Mesenchymal stem cell (in vitro differentiated cells and primary cell): ENCODE results near the gene NPPA.

Experiments
- DNase-seq: peaks from one replicate; pipeline ENCODE4 v3.0.0-alpha.2; 2013
- H2AFZ ChIP-seq: one replicate; pipeline ENCODE4 v1.6.1; 2013; ENCODE audit warnings: low read depth, mild to moderate bottlenecking, control low read depth, inconsistent platforms, low read length, moderate library complexity
- H2AK5ac ChIP-seq: 2 replicates; pipeline ENCODE4 v1.6.1; 2013; ENCODE audit warnings: low read length, moderate library complexity, mild to moderate bottlenecking, inconsistent platforms; ENCODE audit not compliant: severe bottlenecking
- H2BK120ac ChIP-seq: one replicate; pipeline ENCODE4 v1.6.1; 2013; ENCODE audit warnings: low read depth, mild to moderate bottlenecking, inconsistent platforms, low read length, moderate library complexity
- H2BK12ac ChIP-seq, 2 experiments: one replicate each; pipeline ENCODE4 v1.6.1; 2013; ENCODE audit warnings: inconsistent platforms in 2 of 2, low read length in 2 of 2, mild to moderate bottlenecking in 2 of 2, moderate library complexity in 2 of 2, control low read depth in 1 of 2
- H2BK15ac ChIP-seq: one replicate; pipeline ENCODE4 v1.6.1; 2013; ENCODE audit warnings: mild to moderate bottlenecking, low read depth, inconsistent platforms; ENCODE audit not compliant: poor library complexity, severe bottlenecking
- H2BK5ac ChIP-seq: 2 replicates; pipeline ENCODE4 v1.6.1; 2013; ENCODE audit warnings: low read depth, mild to moderate bottlenecking, low read length, control low read depth, inconsistent platforms; ENCODE audit not compliant: poor library complexity, severe bottlenecking
- H3K14ac ChIP-seq, 2 experiments: one replicate each; pipeline ENCODE4 v1.6.1; 2013; ENCODE audit warnings: inconsistent platforms in 2 of 2, low read length in 2 of 2, control low read depth in 1 of 2, mild to moderate bottlenecking in 1 of 2, moderate library complexity in 1 of 2
- H3K18ac ChIP-seq, 2 experiments: one replicate each; pipeline ENCODE4 v1.6.1; 2013; ENCODE audit warnings: inconsistent platforms in 2 of 2, low read length in 2 of 2, control low read depth in 1 of 2, low read depth in 1 of 2, mild to moderate bottlenecking in 1 of 2
- H3K23ac ChIP-seq, 2 experiments: one replicate each; pipeline ENCODE4 v1.6.1; 2013; ENCODE audit warnings: inconsistent platforms in 2 of 2, low read length in 2 of 2, mild to moderate bottlenecking in 2 of 2, moderate library complexity in 2 of 2, control low read depth in 1 of 2
- H3K27ac ChIP-seq: 2 replicates; pipeline ENCODE4 v1.5.1; 2013; ENCODE audit warnings: mild to moderate bottlenecking, moderate library complexity, low read length, control low read depth, inconsistent platforms; ENCODE audit not compliant: poor library complexity, severe bottlenecking
- H3K27me3 ChIP-seq, 2 experiments: 2 replicates each; pipeline versions ENCODE4 v1.6.1 to v1.7.0; 2013; ENCODE audit warnings: low read length in 2 of 2, mild to moderate bottlenecking in 2 of 2, moderate library complexity in 2 of 2, control low read depth in 1 of 2, inconsistent platforms in 1 of 2; ENCODE audit not compliant: control insufficient read depth in 1 of 2, insufficient read depth in 1 of 2
- H3K36me3 ChIP-seq, 2 experiments: 2 replicates each; pipeline versions ENCODE4 v1.6.1 to v1.7.0; 2013; ENCODE audit warnings: low read length in 2 of 2, control low read depth in 1 of 2, inconsistent platforms in 1 of 2, low read depth in 1 of 2, mild to moderate bottlenecking in 1 of 2; ENCODE audit not compliant: insufficient read depth in 2 of 2, control insufficient read depth in 1 of 2
- H3K4ac ChIP-seq, 2 experiments: one replicate each; pipeline ENCODE4 v1.6.1; 2013; ENCODE audit warnings: inconsistent platforms in 2 of 2, low read length in 2 of 2, mild to moderate bottlenecking in 2 of 2, moderate library complexity in 2 of 2, control low read depth in 1 of 2, low read depth in 1 of 2
- H3K4me1 ChIP-seq: 2 replicates; pipeline ENCODE4 v1.6.1; 2013; ENCODE audit warnings: low read depth, low read length, control low read depth; ENCODE audit not compliant: control insufficient read depth, insufficient read depth
- H3K4me2 ChIP-seq: 2 replicates; pipeline ENCODE4 v1.6.1; 2013; ENCODE audit warnings: low read length, mild to moderate bottlenecking, inconsistent platforms; ENCODE audit not compliant: poor library complexity, severe bottlenecking
- H3K4me3 ChIP-seq, 2 experiments: 2 replicates each; pipeline versions ENCODE4 v1.5.1 to v1.7.0; 2013; ENCODE audit warnings: low read length in 2 of 2, mild to moderate bottlenecking in 2 of 2, control low read depth in 1 of 2, low read depth in 1 of 2; ENCODE audit not compliant: insufficient read depth in 1 of 2
- H3K79me1 ChIP-seq: replicated peaks from 2 replicates; pipeline ENCODE4 v1.6.1; 2013; ENCODE audit warnings: mild to moderate bottlenecking, control low read depth, low read length, inconsistent platforms; ENCODE audit not compliant: poor library complexity, severe bottlenecking
- H3K9ac ChIP-seq: 2 replicates; pipeline ENCODE4 v1.7.0; 2013; ENCODE audit warnings: mild to moderate bottlenecking, low read length, moderate library complexity
- H3K9me3 ChIP-seq: 2 replicates; pipeline ENCODE4 v1.7.0; 2013; ENCODE audit warnings: mild to moderate bottlenecking, low read length; ENCODE audit not compliant: control insufficient read depth
- H4K8ac ChIP-seq: one replicate; pipeline ENCODE4 v1.6.1; 2013; ENCODE audit warnings: inconsistent platforms, mild to moderate bottlenecking, low read length, moderate library complexity
- H4K91ac ChIP-seq: one replicate; pipeline ENCODE4 v1.6.1; 2013; ENCODE audit warnings: mild to moderate bottlenecking, low read length, inconsistent platforms
- WGBS: methylation state at CpG from one replicate; pipeline ENCODE4 v1.1.7; 2013; ENCODE audit warnings: mixed read lengths; 5-methylcytosine and 5-hydroxymethylcytosine counted together

Gene NPPA

GRCh38 chr1:11856698-11857097 lies 9.1 kb upstream of the NPPA start:
- Histone ChIP-seq H2AK5ac (no peak overlapping the region), H3K4me2 (no peak overlapping the region), H3K4ac (no peak overlapping the region), H2BK15ac (no peak overlapping the region), H3K79me1 (no peaks in the 10 kb centered on the region), H3K14ac (no peak overlapping the region), H3K36me3 (no peaks in the 10 kb centered on the region), H2BK12ac (no peak overlapping the region), H3K4me1 (peaks cover 8% of the 10 kb centered on the region), H4K91ac (no peak overlapping the region), H2AFZ (no peak overlapping the region), H4K8ac (no peak overlapping the region), H3K9ac (no peak overlapping the region), H3K9me3 (no peaks in the 10 kb centered on the region), H2BK120ac (no peak overlapping the region), H3K23ac (no peak overlapping the region), H2BK5ac (no peak overlapping the region), H3K27ac (no peak overlapping the region), H3K27me3 (peaks cover 60 to 80% of the 10 kb centered on the region in 2 experiments), H3K4me3 (no peak overlapping the region), H3K18ac (no peak overlapping the region)
- no peak for DNase-seq
- 61% methylated on average over 3 of the region's 3 CpGs for WGBS

GRCh38 chr1:11855430-11855829 lies 7.8 kb upstream of the NPPA start:
- Histone ChIP-seq H3K79me1 (no peaks in the 10 kb centered on the region), H2AFZ (no peak overlapping the region), H2BK5ac (no peak overlapping the region), H3K27ac (no peak overlapping the region), H3K4ac (no peak overlapping the region), H2BK15ac (no peak overlapping the region), H3K4me1 (peaks cover 8% of the 10 kb centered on the region), H4K91ac (no peak overlapping the region), H3K36me3 (no peaks in the 10 kb centered on the region), H3K4me3 (no peak overlapping the region), H3K4me2 (no peak overlapping the region), H2BK120ac (no peak overlapping the region), H3K27me3 (peaks cover 48 to 76% of the 10 kb centered on the region in 2 experiments), H3K18ac (no peak overlapping the region), H2BK12ac (no peak overlapping the region), H3K14ac (no peak overlapping the region), H2AK5ac (no peak overlapping the region), H4K8ac (no peak overlapping the region), H3K9me3 (no peaks in the 10 kb centered on the region), H3K23ac (no peak overlapping the region), H3K9ac (no peak overlapping the region)
- WGBS, result 81% methylated on average over 5 of the region's 8 CpGs
- no peak for DNase-seq

- WGBS, result 76% methylated on average over 8 of the region's 8 CpGs
- H2BK15ac ChIP-seq, result no peak overlapping the region
Measured at GRCh38 chr1:11854519-11854918, 6.9 kb upstream of the NPPA start.

DNA sequence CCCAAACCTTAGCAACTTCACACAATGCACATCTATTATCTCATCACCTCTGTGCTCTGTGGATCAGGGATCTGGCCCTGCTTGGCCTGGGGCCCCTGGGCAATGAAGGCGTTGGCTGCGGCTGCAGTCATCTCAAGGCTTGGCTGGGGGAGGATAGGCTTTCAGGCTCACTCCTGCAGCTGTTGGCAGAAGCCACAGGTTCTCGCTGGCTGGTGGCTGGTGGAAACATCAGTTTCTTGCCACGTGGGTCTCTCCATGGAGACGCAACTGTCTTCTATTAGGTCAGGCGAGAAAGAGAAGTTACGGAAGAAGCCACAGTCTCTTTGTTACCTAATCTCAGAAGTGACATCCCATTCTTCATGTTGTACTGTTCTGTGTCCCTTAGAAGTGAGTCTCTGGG lies 3.6 kb upstream of the NPPA start:
- peaks cover 10 to 34% of the 10 kb centered on the region in 2 experiments for H3K27me3 ChIP-seq
- H2BK120ac ChIP-seq, result no peak overlapping the region
- H3K79me1 ChIP-seq, result no peaks in the 10 kb centered on the region
- H3K23ac ChIP-seq, result no peak overlapping the region
- no peak overlapping the region for H3K4ac ChIP-seq
- H2AFZ ChIP-seq, result no peak overlapping the region
- no peak overlapping the region for H3K27ac ChIP-seq
- H3K4me3 ChIP-seq, result no peak overlapping the region
- H2BK5ac ChIP-seq, result no peak overlapping the region
- H3K9ac ChIP-seq, result no peak overlapping the region
- no peaks in the 10 kb centered on the region for H3K9me3 ChIP-seq
- H2BK15ac ChIP-seq, result no peak overlapping the region
- H3K4me1 ChIP-seq, result no peaks in the 10 kb centered on the region
- H3K18ac ChIP-seq, result no peak overlapping the region
- no peak overlapping the region for H2AK5ac ChIP-seq
- H3K14ac ChIP-seq, result no peak overlapping the region
- H3K4me2 ChIP-seq, result no peak overlapping the region
- 85% methylated on average over 7 of the region's 7 CpGs for WGBS
- no peak overlapping the region for H4K8ac ChIP-seq
- H4K91ac ChIP-seq, result no peak overlapping the region
- no peak overlapping the region for H2BK12ac ChIP-seq
- peaks cover 14 to 17% of the 10 kb centered on the region in 2 experiments for H3K36me3 ChIP-seq
- no peak for DNase-seq

More at GRCh38 chr1:11854519-11854918, 6.9 kb upstream of the NPPA start:
- Histone ChIP-seq H2BK5ac (no peak overlapping the region), H3K9ac (no peak overlapping the region), H2AFZ (no peak overlapping the region), H3K27me3 (peaks cover 42 to 67% of the 10 kb centered on the region in 2 experiments), H3K36me3 (no peaks in the 10 kb centered on the region), H2BK120ac (no peak overlapping the region), H4K91ac (no peak overlapping the region), H4K8ac (no peak overlapping the region), H3K4me1 (peaks cover 8% of the 10 kb centered on the region), H3K27ac (no peak overlapping the region), H3K4me3 (no peak overlapping the region), H3K18ac (no peak overlapping the region), H2AK5ac (no peak overlapping the region), H3K9me3 (no peaks in the 10 kb centered on the region), H3K4me2 (no peak overlapping the region), H3K79me1 (no peaks in the 10 kb centered on the region), H3K4ac (no peak overlapping the region), H3K14ac (no peak overlapping the region), H3K23ac (no peak overlapping the region), H2BK12ac (no peak overlapping the region)
- DNase-seq, result no peak
